Measurements from ENCODE around the gene UBXN10.

- TF ChIP-seq POLR2AphosphoS5 (IDR thresholded peaks at IDR 0.05) = no peak
- TF ChIP-seq CTCF (IDR thresholded peaks at IDR 0.05) = no peak
- no peak for TF ChIP-seq POLR2A (IDR thresholded peaks at IDR 0.05)
Measured at GRCh38 chr1:20187813-20188454, 2.0 kb downstream of the UBXN10 start.
